Medulla oblongata (tissue), 1 donor: ENCODE results near the gene NXPE4.

ENCODE experiments used
- DNase-seq: peaks from one replicate; pipeline ENCODE4 v3.0.0-alpha.2; 2015; ENCODE audit errors: extremely low spot score

NXPE4 gene

DNA sequence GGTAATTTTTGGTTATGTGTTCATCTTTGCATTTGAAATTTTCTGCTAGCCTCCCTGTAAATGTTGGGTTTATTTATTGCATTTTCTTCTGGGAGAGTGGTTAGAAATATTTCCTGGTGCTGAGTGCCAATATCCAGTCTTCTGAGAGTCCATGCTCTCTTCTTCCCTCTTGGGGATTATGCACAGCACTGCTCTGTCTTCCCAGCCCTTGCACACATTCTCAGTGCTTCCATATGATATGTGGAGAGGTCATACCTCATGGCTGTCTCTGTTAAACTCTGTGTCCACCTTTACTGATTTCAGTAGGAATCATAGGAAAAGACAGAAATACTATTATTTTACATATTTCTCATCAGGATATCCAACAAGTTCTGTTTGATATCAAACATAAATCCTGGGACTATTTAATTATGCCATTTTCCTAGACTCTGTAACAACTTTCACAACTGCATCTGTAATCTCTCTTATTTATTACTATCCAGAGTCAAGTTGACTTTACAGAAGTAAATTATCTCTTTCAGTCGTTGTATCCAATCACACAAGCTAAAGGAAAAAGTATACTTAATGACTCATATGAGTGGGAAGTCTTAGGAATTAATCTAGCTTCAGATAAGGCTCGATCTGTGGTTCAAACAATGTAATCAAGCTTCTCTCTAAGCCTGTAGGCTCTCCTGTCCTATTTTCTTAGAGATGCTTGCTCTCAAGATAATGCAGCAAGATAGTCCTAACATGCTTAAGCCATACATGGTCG, 33.2 kb downstream of the NXPE4 start:
- no peak for DNase-seq

GRCh38 chr11:114559425-114560310, 35.9 kb downstream of the NXPE4 start, which contains the start of gene NXPE1:
Gene NXPE1, minus strand, starts transcription at chr11:114559881. Its CDS starts 8,680 bp downstream, at chr11:114551201.
- DNase-seq = no peak

- DNase-seq = no peak
Observed at GRCh38 chr11:114556135-114556534, 39.5 kb downstream of the NXPE4 start.

DNA sequence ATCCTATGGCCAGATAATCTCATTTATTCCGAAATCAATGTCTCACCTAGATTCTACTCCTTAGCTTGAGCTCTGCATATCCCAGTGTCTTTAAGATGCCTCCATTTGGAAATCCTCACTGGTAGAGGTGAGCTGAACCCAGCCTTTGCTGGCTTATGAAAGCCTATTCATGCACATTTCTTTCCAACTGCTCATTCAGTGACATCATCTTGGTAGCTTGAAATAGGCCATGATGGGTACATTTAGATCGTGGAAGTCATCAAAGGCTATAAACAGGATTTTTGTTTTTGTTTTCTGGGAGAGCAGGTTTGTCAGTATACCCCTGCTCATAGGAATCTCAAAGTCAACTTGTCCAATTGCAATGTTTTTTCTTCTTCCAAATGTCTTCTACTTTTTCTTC, 41.9 kb downstream of the NXPE4 start:
- DNase-seq = no peak

- DNase-seq = no peak
Observed at GRCh38 chr11:114551060-114551459, 44.5 kb downstream of the NXPE4 start.

- no peak for DNase-seq
Observed at GRCh38 chr11:114525682-114526081, 69.9 kb downstream of the NXPE4 start.

DNA sequence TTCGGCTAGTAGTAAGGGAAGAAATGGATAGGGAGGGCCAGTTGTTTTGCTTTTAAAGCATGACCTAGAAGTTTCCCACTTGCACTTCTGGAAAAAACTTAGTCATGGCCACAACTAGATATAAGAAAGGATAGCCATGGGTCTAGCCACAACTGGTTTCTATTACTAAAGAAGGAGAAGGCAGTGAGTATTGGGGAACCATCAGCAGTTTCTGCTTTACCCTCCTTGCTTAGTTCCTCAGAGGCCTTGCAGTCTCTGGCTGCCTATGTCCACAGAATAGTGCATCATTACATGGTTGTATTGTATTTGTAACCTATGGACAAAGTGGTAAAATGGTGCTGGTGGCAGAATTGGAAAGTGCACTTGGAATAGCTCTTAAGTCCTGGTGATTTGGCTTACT, 71.5 kb downstream of the NXPE4 start:
- no peak for DNase-seq

DNA sequence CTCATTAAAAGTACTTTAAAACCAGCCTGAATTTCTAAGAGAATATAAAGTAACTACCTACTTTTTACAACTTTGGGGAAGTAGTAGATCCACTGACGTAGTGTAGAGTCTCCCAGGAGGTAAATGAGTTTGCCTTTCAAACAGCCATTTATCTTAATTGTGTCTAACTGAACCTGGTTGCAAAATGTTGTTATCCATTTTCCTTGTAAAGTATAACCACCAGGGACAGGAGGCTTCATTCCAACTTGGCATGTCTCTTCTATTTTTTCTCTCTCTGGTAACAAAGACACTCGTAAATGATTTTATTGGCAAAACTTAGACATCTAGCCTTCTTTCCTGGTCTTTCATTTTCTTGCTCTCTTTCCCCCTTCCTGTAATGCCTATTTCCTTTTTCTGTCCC, 72.8 kb downstream of the NXPE4 start:
- no peak for DNase-seq
